ENCODE measurements around the gene PICK1. TPM values are rescaled to one million over a fixed set of nuclear protein-coding genes. Genes with fewer than 3 reads are reported as not detected.
"Not testable (repeated sequence)": the region's sequence is repeated elsewhere in the genome, so short reads cannot be mapped to it uniquely, and the experiment has no call there.

Gene PICK1
- total and polyA plus RNA-seq, 2 donors from 2014 or later = 28.4 to 43.4 TPM

- FAIRE-seq (no peak), DNase-seq (peak in 1 of 5 donors; percentile 6)
- Histone ChIP-seq H3K9ac (ENCODE audit: low read length in 3 of 3) (no peak overlapping the region), H3K27me3 (ENCODE audit: control insufficient read depth, insufficient read depth, low read length) (no peaks in the 10 kb centered on the region), H3K36me3 (ENCODE audit: control insufficient read depth in 2 of 3, insufficient read depth in 3 of 3, low read length in 3 of 3) (no peaks in the 10 kb centered on the region), H3K4me3 (ENCODE audit: low read length in 3 of 3) (no peak overlapping the region), H3K27ac (ENCODE audit: low read depth in 2 of 2, low read length in 2 of 2) (no peak overlapping the region), H3K9me3 (ENCODE audit: control insufficient read depth in 2 of 3, insufficient read depth in 1 of 3, low read length in 3 of 3) (no peaks in the 10 kb centered on the region), H3K4me1 (ENCODE audit: control insufficient read depth in 2 of 3, insufficient read depth in 2 of 3, low read depth in 1 of 3, low read length in 3 of 3) (peaks cover 0 to 3% (median 0%) of the 10 kb centered on the region in 3 donors)
- TF ChIP-seq, protein P1, sequence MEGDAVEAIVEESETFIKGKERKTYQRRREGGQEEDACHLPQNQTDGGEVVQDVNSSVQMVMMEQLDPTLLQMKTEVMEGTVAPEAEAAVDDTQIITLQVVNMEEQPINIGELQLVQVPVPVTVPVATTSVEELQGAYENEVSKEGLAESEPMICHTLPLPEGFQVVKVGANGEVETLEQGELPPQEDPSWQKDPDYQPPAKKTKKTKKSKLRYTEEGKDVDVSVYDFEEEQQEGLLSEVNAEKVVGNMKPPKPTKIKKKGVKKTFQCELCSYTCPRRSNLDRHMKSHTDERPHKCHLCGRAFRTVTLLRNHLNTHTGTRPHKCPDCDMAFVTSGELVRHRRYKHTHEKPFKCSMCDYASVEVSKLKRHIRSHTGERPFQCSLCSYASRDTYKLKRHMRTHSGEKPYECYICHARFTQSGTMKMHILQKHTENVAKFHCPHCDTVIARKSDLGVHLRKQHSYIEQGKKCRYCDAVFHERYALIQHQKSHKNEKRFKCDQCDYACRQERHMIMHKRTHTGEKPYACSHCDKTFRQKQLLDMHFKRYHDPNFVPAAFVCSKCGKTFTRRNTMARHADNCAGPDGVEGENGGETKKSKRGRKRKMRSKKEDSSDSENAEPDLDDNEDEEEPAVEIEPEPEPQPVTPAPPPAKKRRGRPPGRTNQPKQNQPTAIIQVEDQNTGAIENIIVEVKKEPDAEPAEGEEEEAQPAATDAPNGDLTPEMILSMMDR (IDR thresholded peaks at IDR 0.05; ENCODE audit: borderline replicate concordance, extremely low read depth, insufficient read depth) = no peak
- intact Hi-C loops (cut with DNase I) = no loop called here
Measured at GRCh38 chr22:38118182-38118581, 61.0 kb downstream of the PICK1 start.

DNA sequence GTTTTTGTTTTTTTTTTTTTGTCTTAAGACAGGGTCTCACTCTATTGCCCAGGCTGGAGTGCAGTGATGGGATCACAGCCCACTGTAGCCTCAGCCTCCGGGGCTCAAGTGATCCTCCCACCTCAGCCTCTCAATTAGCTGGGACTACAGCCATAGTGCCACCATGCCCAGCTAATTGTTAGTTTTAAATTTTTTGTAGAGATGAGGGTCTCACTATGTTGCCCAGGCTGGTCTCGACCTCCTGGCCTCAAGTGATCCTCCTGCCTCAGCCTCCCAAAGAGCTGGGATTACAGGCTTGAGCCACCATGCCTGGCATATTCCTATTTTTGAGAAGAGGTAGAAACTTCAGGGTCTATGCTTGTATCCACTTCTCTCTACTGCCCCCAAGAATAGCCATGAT is 61.5 kb downstream of the PICK1 start:
- H3K4me3 ChIP-seq (ENCODE audit: low read length in 3 of 3); H3K27me3 ChIP-seq (ENCODE audit: control insufficient read depth, insufficient read depth, low read length); H3K4me1 ChIP-seq (ENCODE audit: control insufficient read depth in 2 of 3, insufficient read depth in 2 of 3, low read depth in 1 of 3, low read length in 3 of 3); H3K9ac ChIP-seq (ENCODE audit: low read length in 3 of 3); H3K9me3 ChIP-seq (ENCODE audit: control insufficient read depth in 2 of 3, insufficient read depth in 1 of 3, low read length in 3 of 3); FAIRE-seq; DNase-seq; intact Hi-C loops (cut with DNase I); H3K36me3 ChIP-seq (ENCODE audit: control insufficient read depth in 2 of 3, insufficient read depth in 3 of 3, low read length in 3 of 3); H3K27ac ChIP-seq (ENCODE audit: low read depth in 2 of 2, low read length in 2 of 2): not testable (repeated sequence)

DNA sequence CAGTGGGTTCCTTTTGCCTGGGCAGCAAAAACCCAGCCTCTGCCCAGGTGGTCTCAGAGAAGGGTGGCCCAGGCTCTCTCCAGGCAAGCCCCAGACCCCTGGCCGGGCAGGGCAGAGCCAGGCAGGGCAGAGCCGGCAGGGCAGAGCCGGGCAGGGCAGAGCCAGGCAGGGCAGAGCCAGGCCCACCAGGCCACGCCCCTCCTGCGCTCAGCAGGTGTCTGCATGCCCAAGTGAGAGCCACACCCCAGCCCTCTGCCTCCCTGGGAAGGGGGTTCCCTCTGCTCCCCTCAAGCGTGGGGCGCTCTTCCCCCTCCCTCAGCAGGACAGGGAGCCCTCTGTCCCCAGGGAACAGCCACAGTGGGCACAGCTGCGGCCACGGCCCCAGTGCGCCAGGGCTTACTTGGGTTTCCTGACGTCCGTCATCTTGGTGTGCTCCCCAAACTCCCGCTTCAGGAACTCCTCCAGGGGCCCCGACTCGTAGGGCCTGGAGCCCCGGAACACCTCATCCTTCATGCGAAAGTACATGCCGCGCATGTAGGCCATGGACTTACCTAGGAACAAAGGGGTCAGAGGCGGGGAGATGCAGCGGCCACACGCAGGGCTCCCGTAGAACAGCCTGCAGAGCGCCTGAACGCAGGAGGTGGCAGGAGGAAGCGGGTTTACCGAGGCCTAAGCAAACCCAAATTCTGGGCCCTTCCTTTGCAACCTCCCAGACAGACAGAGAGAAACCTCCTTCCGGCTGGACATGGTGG is 63.3 kb downstream of the PICK1 start:
- intact Hi-C loops (cut with DNase I) = no loop called here
- Histone ChIP-seq H3K36me3 (ENCODE audit: control insufficient read depth in 2 of 3, insufficient read depth in 3 of 3, low read length in 3 of 3) (peaks cover 0 to 7% (median 0%) of the 10 kb centered on the region in 3 donors), H3K9ac (ENCODE audit: low read length in 3 of 3) (no peak overlapping the region), H3K4me1 (ENCODE audit: control insufficient read depth in 2 of 3, insufficient read depth in 2 of 3, low read depth in 1 of 3, low read length in 3 of 3) (no peaks in the 10 kb centered on the region), H3K27ac (ENCODE audit: low read depth in 2 of 2, low read length in 2 of 2) (no peak overlapping the region), H3K9me3 (ENCODE audit: control insufficient read depth in 2 of 3, insufficient read depth in 1 of 3, low read length in 3 of 3) (no peaks in the 10 kb centered on the region), H3K27me3 (ENCODE audit: control insufficient read depth, insufficient read depth, low read length) (no peaks in the 10 kb centered on the region), H3K4me3 (ENCODE audit: low read length in 3 of 3) (no peak overlapping the region)
- TF ChIP-seq, protein P1 (IDR thresholded peaks at IDR 0.05; ENCODE audit: borderline replicate concordance, extremely low read depth, insufficient read depth) = no peak
- peak in 1 of 5 donors; percentile 68 for DNase-seq
- FAIRE-seq = no peak

- H3K9ac ChIP-seq (ENCODE audit: low read length in 3 of 3) = no peak overlapping the region
- no peak overlapping the region for H3K4me3 ChIP-seq (ENCODE audit: low read length in 3 of 3)
- TF ChIP-seq, protein P1 (IDR thresholded peaks at IDR 0.05; ENCODE audit: borderline replicate concordance, extremely low read depth, insufficient read depth) = no peak
- no peak overlapping the region for H3K27ac ChIP-seq (ENCODE audit: low read depth in 2 of 2, low read length in 2 of 2)
- DNase-seq (no peak), FAIRE-seq (no peak)
- H3K9me3 ChIP-seq (ENCODE audit: control insufficient read depth in 2 of 3, insufficient read depth in 1 of 3, low read length in 3 of 3) = no peaks in the 10 kb centered on the region
- H3K4me1 ChIP-seq (ENCODE audit: control insufficient read depth in 2 of 3, insufficient read depth in 2 of 3, low read depth in 1 of 3, low read length in 3 of 3) = no peaks in the 10 kb centered on the region
- no peaks in the 10 kb centered on the region for H3K27me3 ChIP-seq (ENCODE audit: control insufficient read depth, insufficient read depth, low read length)
- intact Hi-C loops (cut with DNase I) = no loop called here
- peaks cover 0 to 7% (median 0%) of the 10 kb centered on the region in 3 donors for H3K36me3 ChIP-seq (ENCODE audit: control insufficient read depth in 2 of 3, insufficient read depth in 3 of 3, low read length in 3 of 3)
Measured at GRCh38 chr22:38122616-38123015, 65.4 kb downstream of the PICK1 start.
